HUES64 (cell line): ENCODE data around the gene CBLB.

ENCODE experiments used
- H3K27ac ChIP-seq: 2 replicates; pipeline ENCODE4 v1.7.0; 2013; ENCODE audit warnings: low read depth, low read length, inconsistent platforms
- H3K27me3 ChIP-seq: 2 replicates; pipeline ENCODE4 v1.6.1; 2013; ENCODE audit warnings: mild to moderate bottlenecking, low read length; ENCODE audit not compliant: insufficient read depth
- H3K36me3 ChIP-seq: 2 replicates; pipeline ENCODE4 v1.6.1; 2013; ENCODE audit warnings: mild to moderate bottlenecking, low read length; ENCODE audit not compliant: insufficient read depth
- H3K4me1 ChIP-seq: 2 replicates; pipeline ENCODE4 v1.6.1; 2013; ENCODE audit warnings: mild to moderate bottlenecking, low read length, moderate library complexity; ENCODE audit not compliant: insufficient read depth
- H3K4me3 ChIP-seq: 2 replicates; pipeline ENCODE4 v1.5.1; 2013; ENCODE audit warnings: mild to moderate bottlenecking, low read length, moderate library complexity
- H3K9ac ChIP-seq: 2 replicates; pipeline ENCODE4 v1.6.1; 2013; ENCODE audit warnings: mild to moderate bottlenecking, low read depth, low read length
- H3K9me3 ChIP-seq: 2 replicates; pipeline ENCODE4 v1.6.1; 2013; ENCODE audit warnings: low read depth, low read length; ENCODE audit not compliant: insufficient read depth
- WGBS: fragments of 150-250, 120-280 bp; methylation state at CpG from one replicate; pipeline ENCODE4 v1.1.7; 2013; ENCODE audit warnings: missing lambda C conversion rate; 5-methylcytosine and 5-hydroxymethylcytosine counted together

Gene CBLB

GRCh38 chr3:105860641-105861040 lies 8.2 kb downstream of the CBLB start:
- peaks cover 1% of the 10 kb centered on the region; the same call in 1 of the 2 replicates for H3K4me1 ChIP-seq
- H3K36me3 ChIP-seq: peaks cover 47% of the 10 kb centered on the region
- H3K27me3 ChIP-seq: no peaks in the 10 kb centered on the region
- no peak overlapping the region for H3K4me3 ChIP-seq
- no peak overlapping the region for H3K9ac ChIP-seq
- H3K27ac ChIP-seq: no peak overlapping the region
- no peaks in the 10 kb centered on the region for H3K9me3 ChIP-seq
- no CpG with 5 or more reads among the region's 1 CpG for WGBS

GRCh38 chr3:105858017-105858416 lies 10.8 kb downstream of the CBLB start:
- H3K9me3 ChIP-seq: no peaks in the 10 kb centered on the region
- no peak overlapping the region for H3K9ac ChIP-seq
- H3K27me3 ChIP-seq: no peaks in the 10 kb centered on the region
- H3K4me1 ChIP-seq: no peaks in the 10 kb centered on the region
- H3K27ac ChIP-seq: no peak overlapping the region
- no peak overlapping the region for H3K4me3 ChIP-seq
- peaks cover 36% of the 10 kb centered on the region for H3K36me3 ChIP-seq
- 94% methylated on average over 3 of the region's 3 CpGs for WGBS

GRCh38 chr3:105857601-105858000 lies 11.2 kb downstream of the CBLB start:
- WGBS: 89% methylated on average over 1 of the region's 1 CpG
- Histone ChIP-seq H3K9me3 (no peaks in the 10 kb centered on the region), H3K36me3 (peaks cover 35% of the 10 kb centered on the region), H3K9ac (no peak overlapping the region), H3K27ac (no peak overlapping the region), H3K27me3 (no peaks in the 10 kb centered on the region), H3K4me3 (no peak overlapping the region), H3K4me1 (no peaks in the 10 kb centered on the region)

- no peaks in the 10 kb centered on the region for H3K9me3 ChIP-seq
- 100% methylated on average over 2 of the region's 2 CpGs for WGBS
- H3K4me3 ChIP-seq: no peak overlapping the region
- H3K9ac ChIP-seq: no peak overlapping the region
- peaks cover 45% of the 10 kb centered on the region for H3K36me3 ChIP-seq
- no peaks in the 10 kb centered on the region for H3K27me3 ChIP-seq
- H3K4me1 ChIP-seq: no peaks in the 10 kb centered on the region
- no peak overlapping the region for H3K27ac ChIP-seq
Measured at GRCh38 chr3:105856605-105857004, 12.2 kb downstream of the CBLB start.

GRCh38 chr3:105853801-105854432 lies 14.9 kb downstream of the CBLB start:
- H3K27ac ChIP-seq: no peak overlapping the region
- no peaks in the 10 kb centered on the region for H3K9me3 ChIP-seq
- no peak overlapping the region for H3K4me3 ChIP-seq
- H3K9ac ChIP-seq: no peak overlapping the region
- H3K4me1 ChIP-seq: no peaks in the 10 kb centered on the region
- H3K36me3 ChIP-seq: peaks cover 58% of the 10 kb centered on the region
- 96% methylated on average over 7 of the region's 7 CpGs for WGBS
- H3K27me3 ChIP-seq: no peaks in the 10 kb centered on the region

GRCh38 chr3:105851582-105851981 lies 17.2 kb downstream of the CBLB start:
- no peak overlapping the region for H3K27ac ChIP-seq
- H3K36me3 ChIP-seq: peaks cover 50% of the 10 kb centered on the region
- no peaks in the 10 kb centered on the region for H3K9me3 ChIP-seq
- H3K27me3 ChIP-seq: no peaks in the 10 kb centered on the region
- no CpG with 5 or more reads among the region's 1 CpG for WGBS
- H3K4me1 ChIP-seq: peaks cover 11% of the 10 kb centered on the region; the same call in 1 of the 2 replicates
- H3K9ac ChIP-seq: no peak overlapping the region
- no peak overlapping the region for H3K4me3 ChIP-seq

GRCh38 chr3:105851176-105851575 lies 17.6 kb downstream of the CBLB start:
- 100% methylated on average over 2 of the region's 2 CpGs for WGBS
- peaks cover 15% of the 10 kb centered on the region; the same call in 1 of the 2 replicates for H3K4me1 ChIP-seq
- no peaks in the 10 kb centered on the region for H3K9me3 ChIP-seq
- H3K36me3 ChIP-seq: peaks cover 50% of the 10 kb centered on the region
- no peak overlapping the region for H3K9ac ChIP-seq
- no peak overlapping the region for H3K27ac ChIP-seq
- no peak overlapping the region for H3K4me3 ChIP-seq
- H3K27me3 ChIP-seq: no peaks in the 10 kb centered on the region

GRCh38 chr3:105850593-105850992 lies 18.2 kb downstream of the CBLB start:
- peaks cover 50% of the 10 kb centered on the region for H3K36me3 ChIP-seq
- no peak overlapping the region for H3K4me3 ChIP-seq
- 96% methylated on average over 2 of the region's 2 CpGs for WGBS
- H3K27me3 ChIP-seq: no peaks in the 10 kb centered on the region
- H3K9ac ChIP-seq: no peak overlapping the region
- H3K4me1 ChIP-seq: peaks cover 20% of the 10 kb centered on the region
- H3K9me3 ChIP-seq: no peaks in the 10 kb centered on the region
- H3K27ac ChIP-seq: no peak overlapping the region

GRCh38 chr3:105848821-105849220 lies 20.0 kb downstream of the CBLB start:
- Histone ChIP-seq H3K36me3 (peaks cover 42% of the 10 kb centered on the region), H3K9ac (no peak overlapping the region), H3K27ac (no peak overlapping the region), H3K9me3 (no peaks in the 10 kb centered on the region), H3K4me3 (no peak overlapping the region), H3K4me1 (peaks cover 37% of the 10 kb centered on the region), H3K27me3 (no peaks in the 10 kb centered on the region)
- 100% methylated on average over 1 of the region's 3 CpGs for WGBS

GRCh38 chr3:105847865-105848264 lies 20.9 kb downstream of the CBLB start:
- peaks cover 40% of the 10 kb centered on the region for H3K4me1 ChIP-seq

GRCh38 chr3:105847452-105847851 lies 21.4 kb downstream of the CBLB start:
- no peak overlapping the region for H3K27ac ChIP-seq
- WGBS: 87% methylated on average over 1 of the region's 1 CpG

More at GRCh38 chr3:105847865-105848264, 20.9 kb downstream of the CBLB start:
- no peak overlapping the region for H3K9ac ChIP-seq
- H3K36me3 ChIP-seq: peaks cover 34% of the 10 kb centered on the region
- H3K27ac ChIP-seq: no peak overlapping the region
- H3K9me3 ChIP-seq: no peaks in the 10 kb centered on the region
- no peaks in the 10 kb centered on the region for H3K27me3 ChIP-seq
- WGBS: 100% methylated on average over 2 of the region's 2 CpGs
- no peak overlapping the region for H3K4me3 ChIP-seq

GRCh38 chr3:105846809-105847208 lies 22.0 kb downstream of the CBLB start:
- H3K27me3 ChIP-seq: no peaks in the 10 kb centered on the region
- peaks cover 47% of the 10 kb centered on the region for H3K4me1 ChIP-seq
- no peak overlapping the region for H3K4me3 ChIP-seq
- H3K27ac ChIP-seq: no peak overlapping the region
- no peak overlapping the region for H3K9ac ChIP-seq
- no peaks in the 10 kb centered on the region for H3K9me3 ChIP-seq
- WGBS: no CpG with 5 or more reads among the region's 1 CpG
- peaks cover 26% of the 10 kb centered on the region for H3K36me3 ChIP-seq

More at GRCh38 chr3:105847452-105847851, 21.4 kb downstream of the CBLB start:
- H3K4me1 ChIP-seq: peaks cover 45% of the 10 kb centered on the region
- H3K36me3 ChIP-seq: peaks cover 33% of the 10 kb centered on the region
- H3K4me3 ChIP-seq: no peak overlapping the region
- H3K27me3 ChIP-seq: no peaks in the 10 kb centered on the region
- no peak overlapping the region for H3K9ac ChIP-seq
- H3K9me3 ChIP-seq: no peaks in the 10 kb centered on the region
